Body of pancreas (tissue), 4 donors: ENCODE results near the gene IFNLR1.

ENCODE experiments used
- CTCF ChIP-seq, 7 experiments: fragments of 450-650 bp in 4 of 7; fragments of 200-600 bp in 3 of 7; sonication (generic) in 3 of 7; IDR thresholded peaks; one replicate each; pipeline ENCODE4 v1.5.1; 2016 to 2019; ENCODE audit warnings: antibody characterized with exemption in 7 of 7
- POLR2A ChIP-seq, 3 donors: fragments of 450-650 bp; IDR thresholded peaks; one replicate each; pipeline ENCODE4 v1.6.1; 2016; ENCODE audit warnings: antibody characterized with exemption in 3 of 3, mild to moderate bottlenecking in 2 of 3

- TF ChIP-seq CTCF (IDR thresholded peaks at IDR 0.05) (no peak), POLR2A (IDR thresholded peaks at IDR 0.05) (no peak)
Observed at GRCh38 chr1:24121406-24121805, 65.7 kb downstream of the IFNLR1 start.
